K562 treated with DMSO at 1 percent for 48 hours (cell line): ENCODE measurements around the gene OSTN. TPM values are rescaled to one million over a fixed set of nuclear protein-coding genes. Genes with fewer than 3 reads are reported as not detected.

Experiments used
- total RNA-seq: library from RNA; unstranded; fragments of 300-600 nt; gene quantifications from 2 replicates; pipeline ENCODE4 v1.2.3, GENCODE V29; 2022; ENCODE audit warnings: low replicate concordance; ENCODE audit errors: extremely low read depth

The OSTN gene
- total RNA-seq = not detected in 2 replicates

GRCh38 chr3:191198932-191199331 lies at the start of gene OSTN:
OSTN (plus strand) TSS chr3:191199241; CDS start chr3:191212533, 13,292 bp downstream.

Other genes starting within 250 kb of the OSTN start
- not detected in 2 replicates for gene CCDC50, start 130.2 kb downstream of the OSTN start, total RNA-seq
- not detected in 2 replicates for gene UTS2B, start 131.3 kb downstream of the OSTN start, total RNA-seq